HL-60 (cell line): ENCODE results near the gene VTN.

Experiments
- CTCF ChIP-seq: IDR thresholded peaks from one replicate; pipeline ENCODE4 v1.5.1; 2011; ENCODE audit warnings: low read length, control low read depth, inconsistent platforms; ENCODE audit not compliant: insufficient read depth
- GABPA ChIP-seq: IDR thresholded peaks from 2 replicates; pipeline ENCODE4 v1.6.1; 2012; ENCODE audit warnings: low read depth
- POLR2AphosphoS5 ChIP-seq: IDR thresholded peaks from 2 replicates; pipeline ENCODE4 v1.6.1; 2012; ENCODE audit warnings: low read depth
- SPI1 ChIP-seq: IDR thresholded peaks from 2 replicates; pipeline ENCODE4 v1.6.1; 2012; ENCODE audit warnings: low read depth, mild to moderate bottlenecking, borderline replicate concordance
- TF ChIP-seq, protein P1 (sequence below): IDR thresholded peaks from 2 replicates; pipeline ENCODE4 v1.6.1; 2012; ENCODE audit warnings: low read depth; ENCODE audit not compliant: insufficient replicate concordance

GRCh38 chr17:28334171-28334570, 35.9 kb downstream of the VTN start:
- no peak for TF ChIP-seq CTCF
- TF ChIP-seq, protein P1, sequence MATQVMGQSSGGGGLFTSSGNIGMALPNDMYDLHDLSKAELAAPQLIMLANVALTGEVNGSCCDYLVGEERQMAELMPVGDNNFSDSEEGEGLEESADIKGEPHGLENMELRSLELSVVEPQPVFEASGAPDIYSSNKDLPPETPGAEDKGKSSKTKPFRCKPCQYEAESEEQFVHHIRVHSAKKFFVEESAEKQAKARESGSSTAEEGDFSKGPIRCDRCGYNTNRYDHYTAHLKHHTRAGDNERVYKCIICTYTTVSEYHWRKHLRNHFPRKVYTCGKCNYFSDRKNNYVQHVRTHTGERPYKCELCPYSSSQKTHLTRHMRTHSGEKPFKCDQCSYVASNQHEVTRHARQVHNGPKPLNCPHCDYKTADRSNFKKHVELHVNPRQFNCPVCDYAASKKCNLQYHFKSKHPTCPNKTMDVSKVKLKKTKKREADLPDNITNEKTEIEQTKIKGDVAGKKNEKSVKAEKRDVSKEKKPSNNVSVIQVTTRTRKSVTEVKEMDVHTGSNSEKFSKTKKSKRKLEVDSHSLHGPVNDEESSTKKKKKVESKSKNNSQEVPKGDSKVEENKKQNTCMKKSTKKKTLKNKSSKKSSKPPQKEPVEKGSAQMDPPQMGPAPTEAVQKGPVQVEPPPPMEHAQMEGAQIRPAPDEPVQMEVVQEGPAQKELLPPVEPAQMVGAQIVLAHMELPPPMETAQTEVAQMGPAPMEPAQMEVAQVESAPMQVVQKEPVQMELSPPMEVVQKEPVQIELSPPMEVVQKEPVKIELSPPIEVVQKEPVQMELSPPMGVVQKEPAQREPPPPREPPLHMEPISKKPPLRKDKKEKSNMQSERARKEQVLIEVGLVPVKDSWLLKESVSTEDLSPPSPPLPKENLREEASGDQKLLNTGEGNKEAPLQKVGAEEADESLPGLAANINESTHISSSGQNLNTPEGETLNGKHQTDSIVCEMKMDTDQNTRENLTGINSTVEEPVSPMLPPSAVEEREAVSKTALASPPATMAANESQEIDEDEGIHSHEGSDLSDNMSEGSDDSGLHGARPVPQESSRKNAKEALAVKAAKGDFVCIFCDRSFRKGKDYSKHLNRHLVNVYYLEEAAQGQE: no peak
- TF ChIP-seq GABPA: no peak
- no peak for TF ChIP-seq POLR2AphosphoS5
- no peak for TF ChIP-seq SPI1
